ENCODE data around the gene DYNC1H1.

Gene DYNC1H1

DNA sequence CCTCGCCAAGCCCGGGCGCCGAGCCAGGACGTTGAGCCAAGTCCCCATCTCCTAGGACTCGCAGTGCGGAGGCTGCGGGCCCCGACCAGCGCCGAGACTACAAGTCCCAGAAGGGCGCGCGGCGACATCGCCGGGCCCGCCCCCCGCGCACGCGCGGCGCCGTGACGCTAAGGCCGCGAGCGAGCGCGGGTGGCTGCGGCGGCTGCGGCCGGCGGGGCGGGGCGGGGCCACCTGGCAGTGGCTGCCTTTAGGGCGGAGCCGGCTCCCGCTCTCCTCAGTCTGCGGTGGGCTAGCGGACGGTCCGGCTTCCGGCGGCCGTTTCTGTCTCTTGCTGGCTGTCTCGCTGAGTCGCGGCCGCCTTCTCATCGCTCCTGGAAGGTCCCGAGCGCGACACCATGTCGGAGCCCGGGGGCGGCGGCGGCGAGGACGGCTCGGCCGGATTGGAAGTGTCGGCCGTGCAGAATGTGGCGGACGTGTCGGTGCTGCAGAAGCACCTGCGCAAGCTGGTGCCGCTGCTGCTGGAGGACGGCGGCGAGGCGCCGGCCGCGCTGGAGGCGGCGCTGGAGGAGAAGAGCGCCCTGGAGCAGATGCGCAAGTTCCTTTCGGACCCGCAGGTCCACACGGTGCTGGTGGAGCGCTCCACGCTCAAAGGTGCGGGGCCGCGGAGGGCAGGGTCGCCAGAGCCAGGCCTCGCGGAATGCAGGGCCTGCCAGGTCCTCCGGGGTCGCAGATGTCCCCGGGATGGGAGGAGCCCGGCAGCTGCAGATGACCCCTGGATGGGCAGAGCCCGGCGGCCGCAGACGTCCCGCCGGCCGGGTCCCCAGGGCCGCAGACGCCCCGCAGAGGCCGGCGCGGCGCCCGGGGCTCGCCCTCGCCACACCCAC lies at the start of gene DYNC1H1:
Gene DYNC1H1 (plus strand): TSS at position 277 of the 884 bp plus-strand sequence. CDS start 119 bp downstream, at position 396.
- peak; percentile 93 for DNase-seq (ENCODE audit: low spot score)

GRCh38 chr14:101915871-101916815 lies 48.2 kb upstream of the DYNC1H1 start:
- DNase-seq (ENCODE audit: low spot score), result no peak

DNA sequence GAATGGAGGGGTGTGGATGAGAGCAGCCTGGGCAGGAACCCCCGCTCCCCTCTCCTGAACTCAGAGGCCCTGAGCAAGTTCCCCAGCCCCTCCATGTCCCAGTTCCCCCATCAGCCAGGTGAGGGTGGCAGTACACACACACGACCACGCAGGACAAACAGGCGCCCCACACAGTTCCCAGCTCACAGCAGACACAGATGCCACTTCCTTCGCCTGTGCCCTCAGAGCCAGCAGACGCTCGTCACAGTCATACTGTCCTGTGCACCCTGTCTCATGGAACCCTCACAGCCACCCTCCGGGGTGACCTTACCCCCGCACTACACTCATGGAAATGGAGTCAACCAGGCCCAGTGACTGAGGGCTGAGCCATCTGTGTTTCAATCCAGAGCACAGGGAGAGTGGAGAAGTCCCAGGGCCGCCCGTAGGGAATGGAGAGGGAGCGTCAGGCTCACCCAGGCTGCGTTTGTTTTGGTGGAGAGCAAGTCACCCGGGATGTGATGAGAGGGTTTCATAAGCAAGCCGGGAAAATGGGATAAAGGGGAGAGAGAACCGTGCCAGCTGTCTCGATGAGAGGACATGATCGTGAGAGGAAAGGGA lies 47.5 kb upstream of the DYNC1H1 start:
- DNase-seq (ENCODE audit: low spot score), result no peak

DNA sequence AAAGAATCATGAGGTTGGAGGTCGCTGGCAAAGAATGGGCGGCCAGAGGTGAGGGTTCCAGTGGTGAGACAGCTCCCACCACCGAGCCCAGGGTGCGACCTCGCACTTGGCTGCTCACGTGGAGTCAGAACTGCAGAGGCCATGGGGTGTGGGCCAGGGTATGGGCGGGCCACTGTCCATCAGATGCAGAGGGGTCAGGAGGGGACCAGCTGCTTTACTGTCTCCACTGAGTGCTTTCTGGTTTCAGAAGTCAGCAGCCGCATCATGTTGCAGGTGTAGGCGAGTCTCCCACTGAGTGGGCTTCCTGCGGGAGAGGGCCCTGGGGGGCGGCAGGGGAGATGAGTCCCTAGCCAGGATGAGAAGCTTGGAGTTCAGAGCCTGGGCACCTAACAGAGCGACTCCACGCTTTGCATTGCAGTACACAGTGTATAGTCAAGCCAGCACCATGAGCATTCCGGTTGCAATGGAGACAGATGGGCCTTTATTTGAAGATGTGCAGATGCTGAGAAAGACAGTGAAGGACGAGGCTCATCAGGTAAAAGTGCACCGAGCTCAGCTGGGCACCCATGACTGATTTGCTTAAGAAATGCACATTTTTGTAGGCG lies 46.9 kb upstream of the DYNC1H1 start:
- no peak for DNase-seq (ENCODE audit: low spot score)

DNA sequence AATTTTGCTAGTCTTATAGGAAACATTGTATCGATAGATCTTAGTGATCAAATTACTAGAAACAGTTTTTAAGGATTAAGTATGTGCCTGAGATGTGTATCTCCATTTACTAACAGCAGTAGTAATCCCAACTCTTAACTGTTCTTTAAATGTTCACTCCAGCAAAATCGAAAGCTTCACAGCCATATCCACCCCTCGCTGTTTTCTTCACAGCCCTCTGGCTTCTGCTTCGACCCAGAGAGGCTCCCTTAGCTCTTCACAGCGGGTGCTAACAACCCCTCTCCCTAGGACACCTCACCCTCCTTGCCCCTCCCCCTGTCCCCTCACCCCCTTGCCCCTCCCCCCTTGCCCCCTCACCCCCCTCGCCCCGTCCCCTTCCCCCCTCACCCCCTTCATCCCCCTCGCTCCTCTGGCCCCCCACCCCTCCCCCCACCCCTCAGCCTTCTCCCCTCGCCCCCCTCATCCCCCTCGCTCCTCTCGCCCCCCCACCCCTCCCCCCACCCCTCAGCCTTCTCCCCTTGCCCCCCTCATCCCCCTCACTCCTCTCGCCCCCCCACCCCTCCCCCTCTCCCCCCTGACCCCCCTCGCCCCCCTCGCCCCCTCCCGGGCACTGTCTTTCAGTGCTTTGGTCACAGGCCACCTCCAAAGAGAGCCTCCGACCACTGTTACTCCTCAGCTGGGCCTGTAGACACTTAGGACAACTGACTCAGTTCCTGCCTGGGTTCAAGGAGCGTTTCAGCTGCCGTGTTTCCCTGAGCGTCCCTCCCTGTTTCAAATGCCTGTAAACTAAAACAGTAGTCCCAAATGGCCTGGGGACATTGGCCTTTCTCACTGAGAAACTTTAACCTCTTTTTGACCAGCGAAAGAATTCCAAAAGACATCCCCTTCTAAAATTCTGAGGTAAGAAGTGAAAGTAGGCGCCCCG lies 46.0 kb upstream of the DYNC1H1 start:
- no peak for DNase-seq (ENCODE audit: low spot score)

- no peak for DNase-seq (ENCODE audit: low spot score)
Observed at GRCh38 chr14:101920271-101920670, 44.1 kb upstream of the DYNC1H1 start.

DNA sequence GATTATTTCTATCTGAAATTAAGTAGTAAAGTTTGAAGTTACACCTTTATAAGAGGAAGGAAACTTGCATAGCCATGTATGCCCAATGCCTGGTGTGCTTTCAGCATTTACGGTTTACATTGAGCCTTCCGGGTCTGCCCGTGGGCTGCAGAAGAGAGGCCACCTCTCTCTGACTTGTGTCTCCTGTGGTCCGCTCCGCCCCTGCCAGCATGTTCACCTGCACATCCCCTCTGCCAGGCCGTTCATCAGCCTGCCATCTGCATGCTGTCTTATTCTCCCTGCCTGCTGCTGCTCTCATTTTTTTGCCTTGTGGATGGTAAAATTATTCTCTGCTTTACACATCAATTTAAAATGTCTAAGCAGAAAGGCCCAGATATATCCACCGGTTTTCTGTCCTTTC lies 41.5 kb upstream of the DYNC1H1 start:
- peak; percentile 55 for DNase-seq (ENCODE audit: low spot score)

DNA sequence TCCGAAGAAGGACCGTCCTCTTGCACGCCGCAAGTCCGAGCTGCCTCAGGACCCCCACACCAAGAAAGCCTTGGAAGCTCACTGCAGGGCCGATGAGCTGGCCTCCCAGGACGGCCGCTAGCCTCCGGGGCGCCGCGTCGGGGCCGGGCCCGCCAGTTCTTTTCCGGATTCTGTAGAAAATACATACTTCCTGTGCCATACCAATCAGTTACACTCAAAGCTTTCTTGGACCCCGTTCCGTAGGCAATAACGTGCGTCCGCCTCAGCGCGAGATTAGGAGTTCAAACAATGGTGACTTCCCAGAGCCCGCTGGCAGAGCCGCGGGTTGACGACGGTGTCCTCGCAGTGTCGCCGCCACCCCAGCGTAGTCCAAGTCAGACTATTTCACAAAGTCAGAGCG lies 39.2 kb upstream of the DYNC1H1 start:
- DNase-seq (ENCODE audit: low spot score), result no peak

DNA sequence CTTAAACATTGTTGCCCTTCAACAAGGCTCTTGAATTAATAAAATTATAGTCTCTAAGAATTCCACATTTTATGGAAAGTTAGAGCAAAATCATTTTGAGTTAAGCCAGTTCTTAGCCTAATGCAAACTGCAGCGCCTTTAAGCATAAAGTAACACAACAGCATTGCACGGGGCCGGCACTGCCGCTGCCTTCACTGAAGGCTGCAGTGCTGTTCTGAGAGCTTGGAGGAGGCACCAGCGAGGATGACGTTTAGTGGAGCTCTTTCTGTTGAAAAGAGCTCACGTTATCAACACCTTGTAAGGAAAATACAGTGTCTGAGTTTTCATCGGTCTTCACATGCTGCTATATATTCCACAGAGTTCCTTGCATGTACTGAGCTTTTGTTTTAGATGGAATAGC lies 38.3 kb upstream of the DYNC1H1 start:
- no peak for DNase-seq (ENCODE audit: low spot score)

DNA sequence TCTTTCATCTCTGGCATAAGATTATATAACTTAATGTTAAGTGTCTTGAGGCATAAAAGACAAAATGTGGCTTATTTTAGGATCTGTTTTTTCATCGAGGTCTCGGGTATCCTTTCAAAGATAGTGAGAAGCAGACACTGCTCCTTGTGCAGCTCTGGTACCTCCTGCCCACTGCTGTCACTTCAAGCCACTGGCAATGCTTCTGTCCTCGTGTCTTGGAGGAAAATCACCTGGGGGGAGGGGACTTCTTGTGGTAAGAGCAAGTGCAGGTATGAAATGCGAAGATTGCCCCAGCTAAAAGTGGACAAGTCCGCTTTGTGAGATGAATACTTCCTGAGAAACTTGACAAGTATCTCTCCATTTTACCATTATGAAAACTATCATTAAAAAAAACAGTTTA lies 37.8 kb upstream of the DYNC1H1 start:
- DNase-seq (ENCODE audit: low spot score), result no peak

GRCh38 chr14:101927859-101928258 lies 36.5 kb upstream of the DYNC1H1 start:
- DNase-seq (ENCODE audit: low spot score), result no peak

DNA sequence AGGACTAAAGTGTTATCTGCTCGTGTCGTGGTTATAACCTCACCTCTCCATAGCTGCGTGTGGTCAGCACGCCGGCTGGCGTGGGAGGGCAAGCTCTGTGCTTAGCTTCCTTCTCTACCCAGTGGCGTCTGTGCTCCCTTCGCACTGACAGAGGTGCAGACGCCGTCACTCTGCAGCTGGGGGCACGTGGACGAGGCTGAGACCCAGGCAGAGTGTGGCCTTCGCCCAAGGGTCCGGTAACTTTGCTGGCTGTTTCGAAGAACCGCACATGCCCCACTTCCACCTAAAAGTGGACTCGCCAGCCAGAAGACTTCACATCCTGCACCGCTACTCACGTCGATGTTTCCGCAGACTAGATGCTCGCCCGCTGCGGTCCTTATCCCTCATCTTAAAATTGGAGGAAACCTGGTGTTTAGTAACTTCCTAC lies 35.9 kb upstream of the DYNC1H1 start:
- no peak for DNase-seq (ENCODE audit: low spot score)

- DNase-seq (ENCODE audit: low spot score), result no peak
Observed at GRCh38 chr14:101929096-101929495, 35.3 kb upstream of the DYNC1H1 start.

DNA sequence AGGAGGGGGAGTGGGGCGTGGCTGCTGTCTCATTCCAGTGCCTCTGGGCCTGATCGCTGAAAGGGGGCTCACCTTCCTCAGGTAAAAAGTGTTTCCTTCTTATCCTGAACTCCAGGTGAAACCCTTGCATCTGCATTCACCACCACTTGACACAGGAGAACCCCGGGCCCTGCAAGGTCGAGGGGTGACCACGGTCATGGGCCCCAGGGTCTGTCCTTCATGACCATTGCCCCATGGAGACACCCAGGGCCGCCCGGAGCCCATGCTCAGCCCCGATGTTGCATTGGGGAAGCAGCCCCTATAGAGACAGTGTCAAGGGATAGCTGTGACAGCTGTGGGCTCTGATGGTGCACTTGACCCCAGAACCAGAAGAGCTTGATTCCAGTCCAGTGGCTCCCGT lies 34.4 kb upstream of the DYNC1H1 start:
- DNase-seq (ENCODE audit: low spot score), result no peak

DNA sequence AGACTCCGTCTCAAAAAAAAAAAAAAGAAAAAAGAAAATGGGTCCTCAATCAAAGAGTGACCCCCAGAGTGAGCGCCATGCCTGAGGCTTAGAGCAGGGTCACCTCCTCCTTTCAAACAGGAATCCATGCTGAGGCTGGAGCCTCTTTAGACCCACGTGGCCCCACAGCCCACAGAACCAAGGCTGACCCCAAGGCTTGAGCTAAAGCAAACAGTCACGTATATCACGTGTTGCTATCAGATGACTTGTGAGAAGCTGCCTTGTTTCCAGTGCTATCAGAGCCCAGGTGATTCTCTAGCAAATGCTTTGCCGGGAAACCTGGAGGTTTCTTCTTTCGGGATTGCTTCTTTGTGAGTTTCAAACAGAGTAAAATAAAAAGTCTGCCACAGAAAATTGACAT lies 31.7 kb upstream of the DYNC1H1 start:
- no peak for DNase-seq (ENCODE audit: low spot score)

GRCh38 chr14:101933209-101933608 lies 31.2 kb upstream of the DYNC1H1 start:
- DNase-seq (ENCODE audit: low spot score), result no peak

GRCh38 chr14:101934601-101935150 lies 29.7 kb upstream of the DYNC1H1 start:
- no peak for DNase-seq (ENCODE audit: low spot score)

DNA sequence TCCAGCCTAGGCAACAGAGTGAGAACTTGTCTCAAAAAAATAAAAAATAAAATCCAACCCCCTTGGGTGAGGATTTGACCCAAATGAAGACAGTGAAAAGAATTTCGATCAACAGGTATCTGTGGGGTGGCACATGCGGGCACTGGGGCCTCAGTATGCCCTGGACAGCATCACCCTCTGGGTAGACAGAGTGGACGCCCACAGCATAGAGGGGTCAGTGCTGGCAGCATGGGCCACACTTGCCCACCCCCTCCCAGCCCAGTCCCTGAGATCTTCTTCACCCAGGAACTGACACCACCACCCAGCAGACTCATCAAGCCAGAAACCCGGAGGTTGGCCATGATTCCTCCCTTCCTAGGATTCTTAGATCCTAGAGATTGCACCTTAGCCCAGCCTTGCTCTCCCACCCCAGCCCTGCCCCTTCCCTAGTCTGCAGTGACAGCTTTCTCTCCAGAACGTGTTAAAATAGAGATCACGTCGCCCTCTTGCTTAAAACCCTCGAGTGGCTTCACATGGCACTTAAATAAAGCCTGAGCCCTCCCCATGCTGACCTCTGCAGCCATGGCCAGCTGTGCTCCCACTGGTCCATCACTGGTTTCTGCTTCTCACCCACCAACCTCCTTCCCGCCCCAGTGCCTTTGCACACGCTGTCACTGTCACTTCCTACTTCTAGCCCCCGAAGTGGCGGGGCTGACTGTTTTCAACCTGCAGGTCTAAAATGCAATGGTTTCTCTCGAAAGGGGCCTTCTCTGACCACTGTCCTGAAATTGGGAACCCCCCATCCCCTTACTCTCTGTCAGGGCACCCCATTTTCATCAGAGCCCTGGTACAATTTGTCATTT lies 26.2 kb upstream of the DYNC1H1 start:
- no peak for DNase-seq (ENCODE audit: low spot score)

GRCh38 chr14:101939646-101940170 lies 24.7 kb upstream of the DYNC1H1 start:
- no peak for DNase-seq (ENCODE audit: low spot score)

All from cerebellar cortex (tissue), 1 donor.